GM23338 (cell line): ENCODE data around the gene IGFBP7. TPM values are rescaled to one million over a fixed set of nuclear protein-coding genes. Genes with fewer than 3 reads are reported as not detected.

Experiments
- ATAC-seq: fragments of 200-7000 bp; cut with Tn5 transposase; 3 replicates; pipeline ENCODE4 v1.9.1; 2020
- DNase-seq: peaks from one replicate; pipeline ENCODE4 v3.0.0-alpha.2; 2015; ENCODE audit warnings: low spot score
- H2AFZ ChIP-seq: fragments of 200-600 bp; sonication (generic); 2 replicates; pipeline ENCODE4 v1.8.0; 2016; ENCODE audit warnings: antibody characterized with exemption, mild to moderate bottlenecking, moderate library complexity
- H3F3A ChIP-seq: fragments of 200-600 bp; sonication (generic); replicated peaks from 2 replicates; pipeline ENCODE4 v1.8.0; 2017; ENCODE audit warnings: antibody characterized with exemption, mixed run types, low read depth
- H3K27ac ChIP-seq: fragments of 200-600 bp; sonication (generic); 2 replicates; pipeline ENCODE4 v1.6.1; 2016; ENCODE audit warnings: low read depth
- H3K27me3 ChIP-seq: fragments of 200-600 bp; sonication (generic); 2 replicates; pipeline ENCODE4 v1.8.0; 2016; ENCODE audit warnings: mild to moderate bottlenecking, mixed run types, moderate library complexity; ENCODE audit not compliant: insufficient read depth
- H3K36me3 ChIP-seq: fragments of 200-600 bp; sonication (generic); 2 replicates; pipeline ENCODE4 v1.8.0; 2016; ENCODE audit warnings: mild to moderate bottlenecking; ENCODE audit not compliant: insufficient read depth
- H3K4me1 ChIP-seq: fragments of 200-600 bp; sonication (generic); 2 replicates; pipeline ENCODE4 v1.8.0; 2016; ENCODE audit warnings: mild to moderate bottlenecking, moderate library complexity; ENCODE audit not compliant: insufficient read depth
- H3K4me2 ChIP-seq: fragments of 200-600 bp; sonication (generic); 2 replicates; pipeline ENCODE4 v1.7.1; 2017; ENCODE audit warnings: mixed run types
- H3K4me3 ChIP-seq: fragments of 200-600 bp; sonication (generic); 2 replicates; pipeline ENCODE4 v1.6.1; 2016; ENCODE audit warnings: mixed run types
- H3K79me2 ChIP-seq: fragments of 200-600 bp; sonication (generic); replicated peaks from 2 replicates; pipeline ENCODE4 v1.8.0; 2017; ENCODE audit warnings: mild to moderate bottlenecking; ENCODE audit not compliant: insufficient read depth
- H3K9me2 ChIP-seq: fragments of 200-600 bp; sonication (generic); 2 replicates; pipeline ENCODE4 v1.8.0; 2017; ENCODE audit not compliant: insufficient read depth
- H4K20me1 ChIP-seq: fragments of 200-600 bp; sonication (generic); replicated peaks from 2 replicates; pipeline ENCODE4 v1.8.0; 2017; ENCODE audit warnings: mild to moderate bottlenecking; ENCODE audit not compliant: insufficient read depth
- H3K27ac Mint-ChIP-seq: 2 replicates; pipeline ENCODE4 v1.8.0; 2020; ENCODE audit warnings: inconsistent platforms, mild to moderate bottlenecking, moderate library complexity, mixed read lengths
- H3K27me3 Mint-ChIP-seq: 3 replicates; pipeline ENCODE4 v1.8.0; 2022; ENCODE audit warnings: low read depth, mild to moderate bottlenecking, moderate library complexity, mixed read lengths, inconsistent platforms; ENCODE audit not compliant: insufficient read depth, poor library complexity
- H3K36me3 Mint-ChIP-seq: 3 replicates; pipeline ENCODE4 v1.8.0; 2021; ENCODE audit warnings: low read depth, mild to moderate bottlenecking, inconsistent platforms, moderate library complexity, mixed read lengths
- H3K4me1 Mint-ChIP-seq: 3 replicates; pipeline ENCODE4 v1.8.0; 2020; ENCODE audit warnings: mild to moderate bottlenecking, inconsistent platforms, mixed read lengths
- H3K4me3 Mint-ChIP-seq: 3 replicates; pipeline ENCODE4 v1.8.0; 2021; ENCODE audit warnings: moderate library complexity, mild to moderate bottlenecking, inconsistent platforms, mixed read lengths
- H3K9me3 Mint-ChIP-seq: 3 replicates; pipeline ENCODE4 v1.8.0; 2020; ENCODE audit warnings: moderate library complexity, mild to moderate bottlenecking, inconsistent platforms, mixed read lengths
- EZH2 ChIP-seq: fragments of 200-600 bp; sonication (generic); IDR thresholded peaks from one replicate; pipeline ENCODE4 v1.8.0; 2017; ENCODE audit warnings: antibody characterized with exemption, mild to moderate bottlenecking, low read depth; ENCODE audit not compliant: unreplicated experiment
- EZH2phosphoT487 ChIP-seq: fragments of 200-600 bp; sonication (generic); IDR thresholded peaks from one replicate; pipeline ENCODE4 v1.8.1; 2018; ENCODE audit warnings: antibody characterized with exemption; ENCODE audit not compliant: unreplicated experiment
- JUNB ChIP-seq: IDR thresholded peaks from one replicate; pipeline ENCODE4 v1.6.1; 2016; ENCODE audit warnings: antibody characterized with exemption; ENCODE audit not compliant: unreplicated experiment
- NANOG ChIP-seq: IDR thresholded peaks from 2 replicates; pipeline ENCODE4 v1.6.1; 2016; ENCODE audit warnings: antibody characterized with exemption, borderline replicate concordance
- POLR2AphosphoS5 ChIP-seq: IDR thresholded peaks from 2 replicates; pipeline ENCODE4 v1.6.1; 2016; ENCODE audit warnings: antibody characterized with exemption, low read depth
- STAT1 ChIP-seq: IDR thresholded peaks from one replicate; pipeline ENCODE4 v1.6.1; 2016; ENCODE audit warnings: antibody characterized with exemption; ENCODE audit not compliant: unreplicated experiment
- ZNF114 ChIP-seq: fragments of 250-450 bp; sonication (Bioruptor Pico); IDR thresholded peaks from 2 replicates; pipeline ENCODE4 v1.5.0; 2020; ENCODE audit warnings: mild to moderate bottlenecking, moderate library complexity
- polyA plus RNA-seq: library from polyadenylated mRNA; unstranded; fragments of >200 nt; fragmentation: Nextera tagmentation; extraction: Ambion mirVana; gene quantifications from 2 replicates; pipeline ENCODE4 v1.2.1, GENCODE V29; 2016
- total RNA-seq: library from RNA; depleted of rRNA; stranded (reverse); fragments of >200 nt; shearing (Covaris generic); gene quantifications from 2 replicates; pipeline ENCODE4 v1.2.3, GENCODE V29; 2014
- TF ChIP-seq, protein P1 (sequence below), 2 experiments: fragments of 200-600 bp in 1 of 2; sonication (generic) in 1 of 2; conservative IDR thresholded peaks; 2 replicates each; pipeline versions ENCODE4 v1.5.1 to v1.6.1; 2016 to 2017; ENCODE audit warnings: antibody characterized with exemption in 2 of 2, low read depth in 2 of 2, mild to moderate bottlenecking in 2 of 2, moderate library complexity in 1 of 2
- TF ChIP-seq, protein P2 (sequence below): IDR thresholded peaks from one replicate; pipeline ENCODE4 v1.6.1; 2018; ENCODE audit warnings: antibody characterized with exemption; ENCODE audit not compliant: unreplicated experiment
- TF ChIP-seq, protein P3 (sequence below): IDR thresholded peaks from 2 replicates; pipeline ENCODE4 v1.6.1; 2016; ENCODE audit warnings: antibody characterized with exemption
- TF ChIP-seq, protein P4 (sequence below): fragments of 250-450 bp; sonication (Bioruptor Pico); IDR thresholded peaks from 2 replicates; pipeline ENCODE4 v1.5.0; 2020; ENCODE audit warnings: mild to moderate bottlenecking, moderate library complexity

The IGFBP7 gene
- total and polyA plus RNA-seq, 2 experiments from 2014 or later, result 0.49 to 7.9 TPM

DNA sequence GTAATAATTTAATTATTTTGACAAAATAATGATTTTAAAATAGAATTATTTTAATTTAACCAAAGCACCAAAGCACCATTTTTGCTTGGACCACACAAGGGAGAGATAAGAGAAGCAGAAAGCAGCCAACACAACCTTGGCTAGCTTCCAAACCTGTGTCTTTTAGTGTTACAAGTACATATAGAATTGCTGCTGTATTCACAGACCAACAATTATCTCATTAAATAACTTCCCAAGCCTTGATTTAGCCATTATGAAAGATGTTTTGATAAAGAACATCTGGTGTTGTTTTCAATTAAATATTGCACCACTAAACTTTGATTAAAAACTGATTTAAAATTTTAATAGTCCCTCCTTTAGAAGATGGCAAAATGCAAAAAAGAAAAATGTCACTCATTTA lies 14.0 kb upstream of the IGFBP7 start:
- no peaks in the 10 kb centered on the region for H3K9me2 ChIP-seq
- no peak for DNase-seq
- H3K4me1 ChIP-seq, result no peaks in the 10 kb centered on the region
- H3K4me2 ChIP-seq, result no peak overlapping the region
- H3K27ac ChIP-seq, result no peak overlapping the region
- H4K20me1 ChIP-seq, result no peaks in the 10 kb centered on the region
- no peaks in the 10 kb centered on the region for H3K79me2 ChIP-seq
- H3K36me3 Mint-ChIP-seq, result peaks cover 21% of the 10 kb centered on the region
- H3K4me3 Mint-ChIP-seq, result no peak overlapping the region
- no peak overlapping the region for H2AFZ ChIP-seq
- no peak overlapping the region for H3K27ac Mint-ChIP-seq
- TF ChIP-seq EZH2phosphoT487 (no peak), ZNF114 (CRISPR knock-in tag) (no peak), NANOG (no peak), EZH2 (no peak), STAT1 (no peak), JUNB (no peak), POLR2AphosphoS5 (no peak)
- TF ChIP-seq, protein P1, sequence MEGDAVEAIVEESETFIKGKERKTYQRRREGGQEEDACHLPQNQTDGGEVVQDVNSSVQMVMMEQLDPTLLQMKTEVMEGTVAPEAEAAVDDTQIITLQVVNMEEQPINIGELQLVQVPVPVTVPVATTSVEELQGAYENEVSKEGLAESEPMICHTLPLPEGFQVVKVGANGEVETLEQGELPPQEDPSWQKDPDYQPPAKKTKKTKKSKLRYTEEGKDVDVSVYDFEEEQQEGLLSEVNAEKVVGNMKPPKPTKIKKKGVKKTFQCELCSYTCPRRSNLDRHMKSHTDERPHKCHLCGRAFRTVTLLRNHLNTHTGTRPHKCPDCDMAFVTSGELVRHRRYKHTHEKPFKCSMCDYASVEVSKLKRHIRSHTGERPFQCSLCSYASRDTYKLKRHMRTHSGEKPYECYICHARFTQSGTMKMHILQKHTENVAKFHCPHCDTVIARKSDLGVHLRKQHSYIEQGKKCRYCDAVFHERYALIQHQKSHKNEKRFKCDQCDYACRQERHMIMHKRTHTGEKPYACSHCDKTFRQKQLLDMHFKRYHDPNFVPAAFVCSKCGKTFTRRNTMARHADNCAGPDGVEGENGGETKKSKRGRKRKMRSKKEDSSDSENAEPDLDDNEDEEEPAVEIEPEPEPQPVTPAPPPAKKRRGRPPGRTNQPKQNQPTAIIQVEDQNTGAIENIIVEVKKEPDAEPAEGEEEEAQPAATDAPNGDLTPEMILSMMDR (conservative IDR thresholded peaks at IDR 0.05; ENCODE audit: low read depth in 2 of 2), result no peak
- TF ChIP-seq, protein P2, sequence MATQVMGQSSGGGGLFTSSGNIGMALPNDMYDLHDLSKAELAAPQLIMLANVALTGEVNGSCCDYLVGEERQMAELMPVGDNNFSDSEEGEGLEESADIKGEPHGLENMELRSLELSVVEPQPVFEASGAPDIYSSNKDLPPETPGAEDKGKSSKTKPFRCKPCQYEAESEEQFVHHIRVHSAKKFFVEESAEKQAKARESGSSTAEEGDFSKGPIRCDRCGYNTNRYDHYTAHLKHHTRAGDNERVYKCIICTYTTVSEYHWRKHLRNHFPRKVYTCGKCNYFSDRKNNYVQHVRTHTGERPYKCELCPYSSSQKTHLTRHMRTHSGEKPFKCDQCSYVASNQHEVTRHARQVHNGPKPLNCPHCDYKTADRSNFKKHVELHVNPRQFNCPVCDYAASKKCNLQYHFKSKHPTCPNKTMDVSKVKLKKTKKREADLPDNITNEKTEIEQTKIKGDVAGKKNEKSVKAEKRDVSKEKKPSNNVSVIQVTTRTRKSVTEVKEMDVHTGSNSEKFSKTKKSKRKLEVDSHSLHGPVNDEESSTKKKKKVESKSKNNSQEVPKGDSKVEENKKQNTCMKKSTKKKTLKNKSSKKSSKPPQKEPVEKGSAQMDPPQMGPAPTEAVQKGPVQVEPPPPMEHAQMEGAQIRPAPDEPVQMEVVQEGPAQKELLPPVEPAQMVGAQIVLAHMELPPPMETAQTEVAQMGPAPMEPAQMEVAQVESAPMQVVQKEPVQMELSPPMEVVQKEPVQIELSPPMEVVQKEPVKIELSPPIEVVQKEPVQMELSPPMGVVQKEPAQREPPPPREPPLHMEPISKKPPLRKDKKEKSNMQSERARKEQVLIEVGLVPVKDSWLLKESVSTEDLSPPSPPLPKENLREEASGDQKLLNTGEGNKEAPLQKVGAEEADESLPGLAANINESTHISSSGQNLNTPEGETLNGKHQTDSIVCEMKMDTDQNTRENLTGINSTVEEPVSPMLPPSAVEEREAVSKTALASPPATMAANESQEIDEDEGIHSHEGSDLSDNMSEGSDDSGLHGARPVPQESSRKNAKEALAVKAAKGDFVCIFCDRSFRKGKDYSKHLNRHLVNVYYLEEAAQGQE, result no peak
- TF ChIP-seq, protein P3, sequence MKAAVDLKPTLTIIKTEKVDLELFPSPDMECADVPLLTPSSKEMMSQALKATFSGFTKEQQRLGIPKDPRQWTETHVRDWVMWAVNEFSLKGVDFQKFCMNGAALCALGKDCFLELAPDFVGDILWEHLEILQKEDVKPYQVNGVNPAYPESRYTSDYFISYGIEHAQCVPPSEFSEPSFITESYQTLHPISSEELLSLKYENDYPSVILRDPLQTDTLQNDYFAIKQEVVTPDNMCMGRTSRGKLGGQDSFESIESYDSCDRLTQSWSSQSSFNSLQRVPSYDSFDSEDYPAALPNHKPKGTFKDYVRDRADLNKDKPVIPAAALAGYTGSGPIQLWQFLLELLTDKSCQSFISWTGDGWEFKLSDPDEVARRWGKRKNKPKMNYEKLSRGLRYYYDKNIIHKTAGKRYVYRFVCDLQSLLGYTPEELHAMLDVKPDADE, result no peak
- TF ChIP-seq, protein P4, sequence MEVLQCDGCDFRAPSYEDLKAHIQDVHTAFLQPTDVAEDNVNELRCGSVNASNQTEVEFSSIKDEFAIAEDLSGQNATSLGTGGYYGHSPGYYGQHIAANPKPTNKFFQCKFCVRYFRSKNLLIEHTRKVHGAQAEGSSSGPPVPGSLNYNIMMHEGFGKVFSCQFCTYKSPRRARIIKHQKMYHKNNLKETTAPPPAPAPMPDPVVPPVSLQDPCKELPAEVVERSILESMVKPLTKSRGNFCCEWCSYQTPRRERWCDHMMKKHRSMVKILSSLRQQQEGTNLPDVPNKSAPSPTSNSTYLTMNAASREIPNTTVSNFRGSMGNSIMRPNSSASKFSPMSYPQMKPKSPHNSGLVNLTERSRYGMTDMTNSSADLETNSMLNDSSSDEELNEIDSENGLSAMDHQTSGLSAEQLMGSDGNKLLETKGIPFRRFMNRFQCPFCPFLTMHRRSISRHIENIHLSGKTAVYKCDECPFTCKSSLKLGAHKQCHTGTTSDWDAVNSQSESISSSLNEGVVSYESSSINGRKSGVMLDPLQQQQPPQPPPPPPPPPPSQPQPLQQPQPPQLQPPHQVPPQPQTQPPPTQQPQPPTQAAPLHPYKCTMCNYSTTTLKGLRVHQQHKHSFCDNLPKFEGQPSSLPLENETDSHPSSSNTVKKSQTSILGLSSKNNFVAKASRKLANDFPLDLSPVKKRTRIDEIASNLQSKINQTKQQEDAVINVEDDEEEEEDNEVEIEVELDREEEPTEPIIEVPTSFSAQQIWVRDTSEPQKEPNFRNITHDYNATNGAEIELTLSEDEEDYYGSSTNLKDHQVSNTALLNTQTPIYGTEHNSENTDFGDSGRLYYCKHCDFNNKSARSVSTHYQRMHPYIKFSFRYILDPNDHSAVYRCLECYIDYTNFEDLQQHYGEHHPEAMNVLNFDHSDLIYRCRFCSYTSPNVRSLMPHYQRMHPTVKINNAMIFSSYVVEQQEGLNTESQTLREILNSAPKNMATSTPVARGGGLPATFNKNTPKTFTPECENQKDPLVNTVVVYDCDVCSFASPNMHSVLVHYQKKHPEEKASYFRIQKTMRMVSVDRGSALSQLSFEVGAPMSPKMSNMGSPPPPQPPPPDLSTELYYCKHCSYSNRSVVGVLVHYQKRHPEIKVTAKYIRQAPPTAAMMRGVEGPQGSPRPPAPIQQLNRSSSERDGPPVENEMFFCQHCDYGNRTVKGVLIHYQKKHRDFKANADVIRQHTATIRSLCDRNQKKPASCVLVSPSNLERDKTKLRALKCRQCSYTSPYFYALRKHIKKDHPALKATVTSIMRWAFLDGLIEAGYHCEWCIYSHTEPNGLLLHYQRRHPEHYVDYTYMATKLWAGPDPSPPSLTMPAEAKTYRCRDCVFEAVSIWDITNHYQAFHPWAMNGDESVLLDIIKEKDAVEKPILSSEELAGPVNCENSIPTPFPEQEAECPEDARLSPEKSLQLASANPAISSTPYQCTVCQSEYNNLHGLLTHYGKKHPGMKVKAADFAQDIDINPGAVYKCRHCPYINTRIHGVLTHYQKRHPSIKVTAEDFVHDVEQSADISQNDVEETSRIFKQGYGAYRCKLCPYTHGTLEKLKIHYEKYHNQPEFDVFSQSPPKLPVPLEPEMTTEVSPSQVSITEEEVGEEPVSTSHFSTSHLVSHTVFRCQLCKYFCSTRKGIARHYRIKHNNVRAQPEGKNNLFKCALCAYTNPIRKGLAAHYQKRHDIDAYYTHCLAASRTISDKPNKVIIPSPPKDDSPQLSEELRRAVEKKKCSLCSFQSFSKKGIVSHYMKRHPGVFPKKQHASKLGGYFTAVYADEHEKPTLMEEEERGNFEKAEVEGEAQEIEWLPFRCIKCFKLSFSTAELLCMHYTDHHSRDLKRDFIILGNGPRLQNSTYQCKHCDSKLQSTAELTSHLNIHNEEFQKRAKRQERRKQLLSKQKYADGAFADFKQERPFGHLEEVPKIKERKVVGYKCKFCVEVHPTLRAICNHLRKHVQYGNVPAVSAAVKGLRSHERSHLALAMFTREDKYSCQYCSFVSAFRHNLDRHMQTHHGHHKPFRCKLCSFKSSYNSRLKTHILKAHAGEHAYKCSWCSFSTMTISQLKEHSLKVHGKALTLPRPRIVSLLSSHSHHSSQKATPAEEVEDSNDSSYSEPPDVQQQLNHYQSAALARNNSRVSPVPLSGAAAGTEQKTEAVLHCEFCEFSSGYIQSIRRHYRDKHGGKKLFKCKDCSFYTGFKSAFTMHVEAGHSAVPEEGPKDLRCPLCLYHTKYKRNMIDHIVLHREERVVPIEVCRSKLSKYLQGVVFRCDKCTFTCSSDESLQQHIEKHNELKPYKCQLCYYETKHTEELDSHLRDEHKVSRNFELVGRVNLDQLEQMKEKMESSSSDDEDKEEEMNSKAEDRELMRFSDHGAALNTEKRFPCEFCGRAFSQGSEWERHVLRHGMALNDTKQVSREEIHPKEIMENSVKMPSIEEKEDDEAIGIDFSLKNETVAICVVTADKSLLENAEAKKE (CRISPR knock-in tag), result no peak
- no peaks in the 10 kb centered on the region for H3F3A ChIP-seq
- ATAC-seq, result no peak
- no peaks in the 10 kb centered on the region for H3K27me3 ChIP-seq
- H3K27me3 Mint-ChIP-seq, result peaks cover 3% of the 10 kb centered on the region
- H3K4me1 Mint-ChIP-seq, result no peaks in the 10 kb centered on the region
- no peak overlapping the region for H3K4me3 ChIP-seq
- no peaks in the 10 kb centered on the region; the same call in 1 of the 2 replicates for H3K36me3 ChIP-seq
- peaks cover 38% of the 10 kb centered on the region for H3K9me3 Mint-ChIP-seq
